Suppressor macrophage treated with lipopolysaccharide for 4 hours (primary cell): ENCODE data around the gene CRYBA2.
A peak's percentile ranks its signal among the peaks of the same experiment; 100 is the strongest.

Source experiments
- DNase-seq: peaks from one replicate; pipeline ENCODE4 v3.0.0-alpha.2; 2020

CRYBA2 gene

GRCh38 chr2:219022616-219023015 lies 29.4 kb upstream of the CRYBA2 start:
- DNase-seq: no peak

GRCh38 chr2:219022041-219022440 lies 28.8 kb upstream of the CRYBA2 start:
- no peak for DNase-seq

GRCh38 chr2:219021591-219021990 lies 28.4 kb upstream of the CRYBA2 start:
- DNase-seq: no peak

- DNase-seq: no peak
Measured at GRCh38 chr2:219020604-219021365, 27.6 kb upstream of the CRYBA2 start.

- DNase-seq: no peak
Measured at GRCh38 chr2:219019436-219019835, 26.2 kb upstream of the CRYBA2 start.

- DNase-seq: no peak
Measured at GRCh38 chr2:219018726-219019125, 25.5 kb upstream of the CRYBA2 start.

- DNase-seq: no peak
Measured at GRCh38 chr2:219018286-219018685, 25.1 kb upstream of the CRYBA2 start.

- no peak for DNase-seq
Measured at GRCh38 chr2:219017201-219017931, 24.1 kb upstream of the CRYBA2 start.

GRCh38 chr2:219016721-219017120 lies 23.5 kb upstream of the CRYBA2 start:
- no peak for DNase-seq

- no peak for DNase-seq
Measured at GRCh38 chr2:219010873-219011272, 17.7 kb upstream of the CRYBA2 start.

- DNase-seq: no peak
Measured at GRCh38 chr2:219010162-219010756, 17.0 kb upstream of the CRYBA2 start.

GRCh38 chr2:219009294-219009693 lies 16.1 kb upstream of the CRYBA2 start:
- no peak for DNase-seq

- DNase-seq: no peak
Measured at GRCh38 chr2:219003979-219004378, 10.8 kb upstream of the CRYBA2 start.

- peak; percentile 27 for DNase-seq
Measured at GRCh38 chr2:219003267-219003634, 10.0 kb upstream of the CRYBA2 start.

GRCh38 chr2:219002395-219003266 lies 9.4 kb upstream of the CRYBA2 start:
- DNase-seq: no peak

GRCh38 chr2:219001577-219002394 lies 8.6 kb upstream of the CRYBA2 start:
- DNase-seq: no peak

GRCh38 chr2:219001100-219001576 lies 7.9 kb upstream of the CRYBA2 start:
- DNase-seq: no peak

GRCh38 chr2:219000569-219000960 lies 7.3 kb upstream of the CRYBA2 start:
- DNase-seq: no peak

- DNase-seq: no peak
Measured at GRCh38 chr2:218999881-219000568, 6.8 kb upstream of the CRYBA2 start.

GRCh38 chr2:218999021-218999880 lies 6.0 kb upstream of the CRYBA2 start:
- no peak for DNase-seq
